HG03457 (cell line): Measurements from ENCODE around the gene CCDC182.

ENCODE experiments used
- ATAC-seq: cut with Tn5 transposase; IDR thresholded peaks from one replicate; pipeline ENCODE4 v1.9.1; 2021; ENCODE audit warnings: moderate number of reproducible peaks; ENCODE audit not compliant: unreplicated experiment

Gene CCDC182

DNA sequence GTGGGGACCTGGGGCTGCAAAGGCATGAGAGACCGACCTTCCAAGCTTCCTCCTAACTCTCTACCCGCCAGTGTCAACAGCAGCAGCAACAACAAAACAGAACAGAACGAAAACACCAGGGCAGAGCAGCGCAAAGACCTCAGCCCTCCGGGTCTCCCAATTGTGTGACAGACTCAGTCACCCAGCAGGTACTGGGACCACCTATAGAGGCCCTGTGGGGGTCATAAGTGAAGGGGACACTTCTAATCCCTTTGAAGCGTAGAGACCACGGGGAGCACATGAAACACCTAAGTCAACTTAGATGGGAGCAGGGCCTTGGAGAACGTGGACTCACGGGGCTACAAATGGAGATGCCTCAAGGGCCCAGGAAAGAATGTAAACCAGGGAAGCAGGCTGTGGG, 12.6 kb upstream of the CCDC182 start:
- ATAC-seq: no peak

DNA sequence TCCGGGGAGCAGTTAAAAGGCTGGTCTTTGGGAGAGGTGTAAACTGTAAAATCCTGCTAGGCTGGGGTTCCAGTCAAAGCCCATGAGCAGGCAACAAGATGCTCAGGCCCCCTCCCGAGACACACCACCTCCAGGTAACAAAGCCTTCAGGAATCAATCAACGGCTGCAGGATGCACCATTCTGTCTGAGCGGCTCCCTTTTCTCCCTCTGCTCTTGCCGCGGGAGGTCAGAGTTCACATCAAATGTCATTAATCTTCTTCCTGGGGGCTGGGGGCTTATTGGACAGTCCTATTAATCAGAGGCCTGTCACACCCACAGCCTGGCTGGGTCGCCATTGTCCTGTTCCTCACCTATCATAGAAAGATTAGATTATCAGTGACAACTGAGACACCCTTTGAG, 11.9 kb upstream of the CCDC182 start:
- ATAC-seq: no peak

DNA sequence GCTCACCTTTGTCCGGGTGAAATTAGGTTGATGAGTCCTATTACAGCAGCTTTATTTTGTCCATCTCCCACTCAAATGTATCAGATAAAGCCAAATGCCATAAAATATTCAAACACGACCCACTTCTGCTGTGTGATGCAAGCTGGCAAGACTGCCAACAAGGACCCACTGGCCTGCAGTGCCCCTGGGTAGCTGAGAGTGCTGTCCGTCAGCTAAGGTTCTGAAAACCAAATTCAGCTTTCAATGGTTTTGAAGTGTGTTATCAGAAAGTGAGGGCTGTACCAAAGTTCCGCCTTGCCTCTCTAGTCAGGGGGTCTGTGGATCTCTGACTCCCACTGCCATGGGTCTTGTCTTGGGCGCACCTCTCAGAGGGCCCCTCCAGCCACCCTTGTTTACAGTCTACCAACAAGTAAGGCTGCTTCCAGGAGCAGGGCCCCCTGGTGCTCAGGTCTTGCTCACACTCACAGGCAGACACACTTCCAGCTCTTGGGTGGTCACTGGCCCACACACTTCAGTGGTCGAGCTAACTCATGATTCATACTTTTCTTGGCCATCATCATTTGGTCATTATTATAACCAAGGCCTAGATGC, 10.5 kb upstream of the CCDC182 start:
- ATAC-seq: no peak

DNA sequence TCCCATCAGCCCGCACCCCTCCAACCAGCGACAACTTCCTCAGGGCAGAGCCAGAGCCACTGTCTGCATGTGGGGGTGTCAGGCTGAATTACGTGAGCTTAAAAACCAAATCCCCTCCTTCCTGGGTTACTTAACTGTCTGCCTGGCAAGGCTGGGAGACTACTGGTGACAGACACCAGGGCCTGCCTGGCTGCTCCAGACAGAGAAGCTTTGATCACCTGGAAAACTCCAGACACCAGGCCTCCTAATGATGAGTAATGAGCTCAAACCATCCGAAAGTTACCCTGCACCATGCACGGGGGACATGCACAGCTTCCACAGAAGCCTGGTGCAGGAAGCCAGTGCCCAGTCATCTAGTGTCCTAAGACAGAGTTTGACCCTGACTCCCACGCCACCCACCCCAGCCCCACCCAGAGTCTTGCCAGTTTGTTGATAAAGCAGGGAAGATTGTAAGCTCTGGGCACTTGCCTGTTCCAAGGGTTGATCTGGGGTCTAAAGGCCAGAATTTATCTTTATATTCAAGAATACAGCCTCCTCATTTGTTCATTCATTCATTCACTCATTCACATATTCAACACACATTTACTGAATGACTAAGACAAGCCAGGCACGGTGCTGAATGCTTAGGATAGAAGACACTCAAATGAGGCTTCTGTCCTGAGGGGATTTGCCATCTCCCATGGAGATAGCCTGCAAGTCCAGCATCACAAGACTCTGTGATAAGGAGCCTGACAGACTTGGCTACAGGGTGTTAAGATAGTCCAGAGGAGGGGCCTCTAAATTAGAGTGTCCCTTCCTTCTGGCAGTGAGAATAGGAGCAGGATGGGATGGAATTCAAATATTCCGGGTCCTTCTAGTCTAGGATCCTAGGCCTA, 7.2 kb upstream of the CCDC182 start:
- ATAC-seq: no peak

DNA sequence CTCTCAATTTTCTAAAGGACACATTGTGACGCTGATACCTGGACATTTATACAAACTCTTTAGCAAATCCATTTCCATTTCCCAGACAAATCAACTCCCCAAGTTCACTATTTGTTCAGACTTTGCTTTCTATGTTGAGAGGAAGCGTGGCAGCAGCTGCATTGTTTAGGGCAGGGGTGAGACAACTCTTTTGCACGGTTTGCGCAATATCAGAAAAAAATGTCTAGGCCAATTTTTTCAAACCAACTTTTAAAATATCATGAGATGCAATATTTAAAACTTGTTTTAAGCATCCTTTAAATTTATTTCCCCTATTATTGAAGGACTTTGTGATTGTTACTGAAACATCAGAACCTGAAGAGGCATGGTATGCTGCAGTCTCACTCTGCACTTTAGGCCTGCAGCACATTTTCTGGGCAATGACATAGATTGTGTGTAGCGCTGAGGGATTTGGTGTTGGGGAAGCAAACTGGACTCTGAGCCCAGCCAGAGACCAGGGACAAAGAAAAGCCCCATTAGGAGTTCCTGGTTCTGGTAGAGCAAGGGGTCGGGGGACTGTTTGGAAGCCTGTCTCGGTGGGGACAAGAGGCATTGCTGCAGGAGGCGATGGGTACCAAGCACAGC, 6.4 kb upstream of the CCDC182 start:
- ATAC-seq: no peak

DNA sequence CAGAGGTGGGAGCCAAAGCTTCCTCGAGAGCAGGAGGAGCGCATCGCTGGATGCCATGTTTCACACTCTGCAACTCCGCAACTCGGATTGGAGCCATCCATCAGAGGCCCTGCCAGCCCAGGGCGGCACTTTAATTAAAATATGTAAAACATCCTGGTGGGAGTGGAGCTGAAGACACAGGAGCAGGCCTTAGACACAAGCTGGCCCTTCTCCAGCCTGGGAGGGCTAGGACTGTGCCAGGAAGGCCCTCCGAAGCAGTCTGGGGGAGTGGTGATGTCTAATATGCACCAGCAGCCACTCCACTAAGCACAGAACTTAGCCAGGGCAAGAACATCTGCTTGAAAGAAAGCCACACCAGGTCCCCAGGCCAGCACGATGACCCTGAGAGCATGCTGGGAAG, 5.8 kb upstream of the CCDC182 start:
- ATAC-seq: no peak

DNA sequence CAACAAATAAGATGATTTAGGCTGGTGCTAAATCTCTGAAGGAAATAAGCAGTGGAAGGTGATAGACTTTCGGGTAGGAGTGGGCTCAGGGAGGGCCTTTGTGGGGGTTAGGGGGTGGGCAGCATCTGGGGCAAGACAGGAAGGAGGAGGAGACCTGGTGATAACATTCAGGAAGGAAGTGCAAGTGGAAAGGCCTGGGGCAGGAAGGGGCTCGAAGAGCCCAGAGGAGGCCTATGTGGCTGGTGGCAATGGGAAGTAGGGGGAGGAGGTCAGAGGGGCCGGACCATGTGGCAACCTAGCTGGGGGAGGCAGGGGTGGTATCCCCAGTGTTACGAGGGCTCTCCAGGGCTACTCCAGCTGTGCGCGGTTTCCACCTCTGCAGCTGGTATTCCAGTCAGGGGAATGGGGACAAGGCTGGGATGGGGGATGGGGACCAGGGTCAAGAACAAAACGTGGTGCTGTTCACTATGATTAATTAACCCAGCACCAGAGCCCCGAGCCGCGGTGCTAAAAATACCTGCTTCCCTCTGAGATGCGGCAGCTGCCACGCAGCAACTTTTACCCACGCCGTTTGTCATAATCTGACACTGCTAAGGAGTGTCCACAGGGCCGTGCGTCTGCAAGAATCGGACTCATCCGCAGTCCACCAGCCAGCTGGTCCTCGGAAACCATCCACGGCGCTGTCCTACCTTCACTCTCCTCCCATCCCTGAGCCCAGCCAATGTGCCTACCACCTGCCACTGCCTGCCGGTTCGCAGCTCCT, 5.2 kb upstream of the CCDC182 start:
- no peak for ATAC-seq

DNA sequence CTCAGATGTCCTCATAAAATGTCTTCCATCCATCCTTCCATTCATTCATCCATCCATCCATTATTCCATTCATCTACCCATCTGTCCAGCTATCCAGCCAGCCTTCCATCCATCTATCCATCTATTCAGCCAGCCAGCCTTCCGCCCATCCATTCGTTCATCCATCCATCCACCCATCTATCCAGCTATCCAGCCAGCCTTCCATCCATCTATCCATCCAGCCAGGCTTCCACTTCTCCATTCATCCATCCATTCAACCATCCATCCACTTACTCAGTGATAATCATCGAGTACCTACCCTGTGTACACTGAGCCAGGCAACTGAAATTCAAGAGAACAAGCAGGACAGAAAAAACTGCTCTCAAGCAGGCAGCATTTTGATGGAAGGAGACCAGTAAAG, 4.6 kb upstream of the CCDC182 start:
- ATAC-seq: no peak

DNA sequence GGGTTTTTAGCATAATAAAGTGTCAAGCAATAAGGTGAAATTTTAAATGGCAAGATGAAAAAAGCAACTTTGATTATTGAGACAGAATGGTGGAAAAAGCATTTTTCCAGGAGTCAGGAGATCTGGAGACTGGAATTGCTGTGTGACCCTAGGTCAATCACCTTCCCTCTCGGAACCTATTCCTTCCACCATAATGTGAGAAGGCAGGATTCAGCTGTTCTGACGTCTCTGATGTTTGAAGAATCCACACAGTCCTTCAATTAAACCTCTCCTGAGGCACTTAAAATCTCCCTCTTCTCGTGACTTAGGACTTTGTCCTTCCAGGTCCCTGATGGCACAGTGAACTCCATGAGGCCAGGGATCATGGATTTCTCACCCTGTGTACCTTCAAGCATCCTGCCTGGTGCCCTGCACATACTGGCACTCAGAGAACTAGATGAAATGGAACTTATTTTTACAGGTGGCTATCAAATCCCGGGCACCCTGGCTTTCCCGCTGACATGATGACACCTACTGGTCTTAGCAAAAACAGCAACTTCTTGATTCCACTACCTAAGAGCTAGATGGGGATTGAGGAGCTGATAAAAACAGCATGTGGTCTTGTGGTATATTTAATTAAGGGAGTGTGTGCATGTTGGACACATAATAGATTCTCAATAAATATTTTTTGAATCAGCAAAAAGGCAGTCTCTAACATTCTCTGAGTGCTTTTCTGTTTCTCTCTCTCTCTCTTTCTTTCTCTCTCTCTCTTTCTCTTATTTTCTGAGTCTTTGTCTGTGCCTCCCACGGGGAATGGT, 2.3 kb upstream of the CCDC182 start:
- no peak for ATAC-seq

DNA sequence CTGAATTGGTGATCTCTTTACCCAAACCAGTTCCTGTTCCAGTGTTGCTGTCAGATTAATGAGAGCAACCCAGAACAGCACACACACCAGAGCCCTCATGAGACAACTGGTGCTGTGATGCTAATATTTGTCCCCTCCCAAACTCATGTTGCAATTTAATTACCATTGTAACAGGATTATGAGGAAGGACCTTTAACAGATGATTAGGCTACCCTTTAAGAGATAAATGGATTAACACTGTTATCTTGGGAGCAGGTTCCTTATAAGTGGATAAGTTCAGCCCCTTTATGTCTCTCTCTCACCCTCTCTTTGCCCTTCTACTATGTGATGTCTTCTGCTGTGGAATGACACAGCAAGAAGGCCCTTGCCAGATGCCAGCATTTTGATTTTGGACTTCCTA, 1.1 kb upstream of the CCDC182 start:
- no peak for ATAC-seq

DNA sequence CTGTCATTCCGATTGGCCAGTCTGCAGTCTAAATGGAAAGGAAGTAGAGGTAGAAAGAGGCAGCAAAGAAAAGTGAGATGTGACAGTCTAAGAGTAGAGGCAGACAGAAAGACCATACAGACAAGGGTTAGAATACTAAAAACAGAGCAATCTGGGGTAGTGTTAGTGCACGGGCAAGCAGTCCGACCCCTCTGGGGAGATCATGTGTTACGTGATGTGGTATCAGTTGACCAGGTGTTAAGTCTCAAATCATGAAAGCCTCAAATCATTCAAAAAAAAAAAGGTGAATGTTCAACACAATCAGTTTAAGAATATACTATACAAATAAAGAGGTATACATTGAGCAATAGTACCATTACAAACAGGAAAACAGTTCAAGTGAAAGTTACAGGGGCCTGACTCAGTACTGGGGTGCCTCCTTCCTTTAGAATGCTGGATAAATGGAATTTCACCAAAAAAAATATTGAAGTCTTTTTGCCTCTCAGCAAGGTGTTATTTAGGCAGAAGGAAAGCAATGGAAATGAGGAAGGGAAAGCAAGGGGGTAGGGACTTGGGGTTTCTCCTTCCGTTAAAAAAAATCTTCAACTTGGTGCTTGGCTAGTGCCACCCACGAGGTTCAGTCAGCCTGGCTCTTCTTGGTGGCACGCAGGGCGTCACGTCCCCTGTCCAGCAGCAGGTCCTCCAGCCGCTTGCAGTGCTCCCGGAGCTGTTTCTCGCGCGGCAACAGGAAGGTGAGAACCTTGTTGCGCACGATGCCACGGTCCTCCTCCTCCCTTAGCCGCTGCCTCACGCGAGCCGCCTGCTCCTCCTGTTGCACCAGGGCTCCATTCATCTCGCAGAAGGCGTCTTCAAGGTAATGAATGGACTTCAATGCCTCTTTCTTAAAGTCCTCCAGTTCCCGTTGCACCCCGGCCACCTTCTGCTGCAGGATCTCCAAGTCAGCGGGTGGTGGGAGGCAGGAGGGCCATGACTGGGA, 616 bp downstream of the CCDC182 start:
- no peak for ATAC-seq

DNA sequence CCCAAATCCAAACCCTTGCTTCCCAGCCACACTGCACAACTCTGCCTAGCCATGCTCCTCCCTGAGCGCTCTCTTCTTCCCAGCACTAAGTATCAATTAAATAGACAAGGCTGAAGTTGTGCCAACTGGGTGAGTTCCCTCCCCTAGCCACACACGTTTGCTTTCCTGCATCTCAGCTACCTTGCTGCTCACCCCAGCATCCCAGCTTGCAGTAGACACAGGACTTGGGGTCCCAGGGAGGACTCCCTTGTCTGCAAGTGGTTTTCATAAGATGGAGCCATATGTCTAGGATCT, 4.9 kb downstream of the CCDC182 start:
- no peak for ATAC-seq

DNA sequence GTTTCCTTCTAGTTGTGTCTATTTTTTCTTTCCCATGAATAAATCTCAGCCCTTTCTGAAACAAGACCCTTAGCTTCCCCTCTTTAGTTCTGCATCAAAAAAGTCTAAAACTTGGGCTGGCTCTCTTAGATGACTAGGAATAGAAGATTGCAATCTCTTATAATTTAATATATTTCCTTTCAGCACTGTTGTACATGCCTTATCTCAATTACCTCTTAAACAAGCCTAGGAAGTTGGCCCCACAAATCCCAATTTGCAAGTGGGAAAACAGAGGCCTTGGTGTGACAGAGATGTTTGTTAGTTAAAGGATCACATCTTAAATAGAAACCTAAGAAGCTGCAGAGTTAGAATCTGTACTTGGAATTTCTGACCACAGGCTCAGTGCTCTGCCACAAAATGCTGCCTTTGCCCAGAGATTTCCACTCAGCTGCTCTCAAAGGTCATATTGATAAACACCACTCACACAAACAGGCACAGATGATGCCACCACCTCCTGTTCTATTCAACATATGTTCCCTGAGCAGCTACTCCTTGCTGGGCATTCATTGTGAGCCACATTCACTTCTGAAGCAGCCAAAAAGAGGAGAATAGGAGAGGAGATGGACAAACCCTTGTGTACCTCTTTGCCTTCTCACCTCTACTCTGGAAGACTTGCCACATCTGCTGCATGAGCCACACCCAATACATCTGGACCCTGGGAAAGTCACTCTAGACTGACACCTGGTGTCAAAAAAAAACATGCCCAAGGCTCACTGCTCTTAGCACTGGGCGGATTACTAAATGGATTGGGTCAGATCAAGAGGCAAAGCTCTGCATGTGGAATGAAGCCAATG, 5.5 kb downstream of the CCDC182 start:
- no peak for ATAC-seq

DNA sequence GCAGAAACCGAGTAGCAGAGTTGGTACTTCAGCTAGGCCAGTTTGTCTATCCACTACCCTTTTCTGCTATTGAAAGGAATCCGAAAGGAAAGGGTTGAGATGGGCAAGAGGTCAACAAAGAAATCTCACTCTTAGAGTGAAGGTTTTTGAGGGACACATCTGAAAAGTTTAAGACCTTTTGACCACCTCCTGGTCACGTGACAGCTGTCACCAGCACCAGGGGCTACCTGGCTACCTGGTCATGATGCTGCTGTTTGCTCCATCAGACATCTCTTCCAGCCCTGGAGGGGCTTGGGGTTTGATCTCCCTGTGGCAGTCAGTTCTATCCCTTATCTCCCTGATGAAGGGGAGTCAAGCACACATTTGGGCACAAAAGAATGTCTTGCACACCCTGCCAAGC, 7.6 kb downstream of the CCDC182 start:
- no peak for ATAC-seq

DNA sequence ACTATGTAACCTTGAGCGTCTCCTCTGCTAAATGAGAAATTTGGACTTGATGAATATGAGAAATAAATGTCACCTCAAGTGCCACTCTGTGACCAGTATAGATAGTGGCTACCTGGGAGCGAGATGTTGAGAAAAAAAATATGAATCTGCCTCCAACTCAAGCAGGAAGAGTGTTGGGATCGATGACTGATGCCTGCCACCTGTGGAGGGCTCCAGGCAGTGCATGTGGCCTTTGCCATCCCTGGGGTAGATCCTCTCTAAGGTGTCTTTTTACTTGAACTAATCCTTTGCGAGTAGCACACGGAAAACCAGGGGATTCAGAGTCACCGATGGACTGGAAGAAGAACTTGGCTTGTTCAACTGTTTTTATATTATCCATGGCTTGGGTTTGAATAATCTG, 9.4 kb downstream of the CCDC182 start:
- no peak for ATAC-seq

DNA sequence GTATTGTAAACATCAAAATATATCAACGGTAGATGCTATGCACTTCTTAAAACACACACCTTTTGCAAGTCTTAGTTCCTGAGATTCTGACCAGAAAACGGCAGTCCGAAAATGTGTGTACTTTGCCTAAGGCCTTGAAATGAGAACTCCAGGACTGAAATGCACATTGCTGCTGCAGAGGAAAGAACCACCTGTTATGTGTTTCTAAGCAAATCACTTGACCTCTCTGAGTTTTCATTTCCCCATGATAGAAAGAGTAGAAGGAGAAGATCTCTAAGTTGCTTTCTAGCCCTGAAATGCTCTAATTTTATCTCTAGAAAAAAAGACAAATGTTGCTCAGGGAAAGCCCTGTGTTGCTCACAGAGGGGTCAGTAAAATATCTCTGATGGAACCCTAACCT, 9.9 kb downstream of the CCDC182 start:
- no peak for ATAC-seq

DNA sequence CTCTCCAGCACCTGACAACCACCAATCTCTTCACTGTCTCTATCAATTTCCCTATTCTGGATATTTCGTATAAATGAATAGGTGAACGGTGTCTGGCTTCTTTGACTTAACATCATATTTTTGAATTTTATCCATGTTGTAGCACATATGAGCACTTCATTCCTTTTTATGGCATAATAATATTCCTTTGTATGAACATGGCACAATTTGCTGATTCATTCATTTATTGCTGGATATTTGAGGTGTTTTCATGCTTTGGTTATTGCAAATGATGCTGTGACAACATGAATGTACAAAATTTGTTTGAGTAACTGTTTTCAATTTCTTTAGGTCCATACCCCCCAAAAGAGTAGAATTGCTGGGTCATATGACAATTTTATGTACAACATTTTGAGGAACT, 12.0 kb downstream of the CCDC182 start:
- ATAC-seq: no peak

DNA sequence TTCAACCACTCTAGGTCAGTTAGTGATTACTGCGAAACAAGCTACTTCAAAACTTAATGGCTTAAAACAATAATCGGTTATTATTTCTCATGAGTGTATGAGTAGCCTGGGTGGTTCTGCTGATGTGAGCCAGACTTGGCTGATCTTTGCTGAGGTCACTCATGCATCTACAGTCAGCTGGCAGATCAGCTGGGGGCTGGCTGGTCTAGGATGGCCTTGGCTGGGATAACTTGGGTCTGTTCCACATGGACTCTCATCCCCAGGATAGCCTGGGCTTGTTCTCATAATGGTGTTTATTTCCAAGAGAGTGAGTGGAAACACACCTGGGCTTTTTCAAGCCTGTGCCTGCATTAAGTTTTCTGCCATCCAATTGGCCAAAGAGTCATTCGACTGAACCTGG, 13.0 kb downstream of the CCDC182 start:
- ATAC-seq: no peak
